ENCODE measurements around the gene TLK1. TPM values are rescaled to one million over a fixed set of nuclear protein-coding genes. Genes with fewer than 3 reads are reported as not detected.

TLK1 gene
- total RNA-seq, 2 donors from 2014 or later, result 50.5 to 95.8 TPM

DNA sequence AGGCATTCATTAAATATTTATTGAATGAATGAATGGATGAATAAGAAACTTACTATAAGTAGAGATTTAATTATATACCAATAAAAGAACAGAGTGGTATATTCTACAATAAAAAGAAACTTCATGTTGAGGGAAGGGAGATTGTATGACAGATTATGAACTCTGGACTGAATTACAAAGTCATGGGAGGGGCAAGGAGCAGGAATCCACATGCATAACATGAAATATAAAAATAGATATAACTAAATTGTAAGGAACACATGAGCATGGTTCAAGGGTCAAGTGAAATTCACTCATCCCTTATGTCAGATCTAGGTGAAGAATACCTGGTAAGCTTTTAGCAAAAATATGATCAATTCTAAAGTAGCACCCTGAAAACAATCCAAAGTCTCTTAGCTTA lies 27.1 kb upstream of the TLK1 start:
- Histone ChIP-seq H3K27ac (no peak overlapping the region), H3K27me3 (replicated peaks; ENCODE audit: insufficient read depth) (no peaks in the 10 kb centered on the region), H3K4me3 (no peak overlapping the region), H3K9me3 (no peaks in the 10 kb centered on the region), H3K4me1 (replicated peaks) (no peaks in the 10 kb centered on the region), H3K36me3 (no peaks in the 10 kb centered on the region)
- TF ChIP-seq POLR2A (IDR thresholded peaks at IDR 0.05), result no peak
- no peak for TF ChIP-seq POLR2AphosphoS5 (IDR thresholded peaks at IDR 0.05)
- TF ChIP-seq, protein P1, sequence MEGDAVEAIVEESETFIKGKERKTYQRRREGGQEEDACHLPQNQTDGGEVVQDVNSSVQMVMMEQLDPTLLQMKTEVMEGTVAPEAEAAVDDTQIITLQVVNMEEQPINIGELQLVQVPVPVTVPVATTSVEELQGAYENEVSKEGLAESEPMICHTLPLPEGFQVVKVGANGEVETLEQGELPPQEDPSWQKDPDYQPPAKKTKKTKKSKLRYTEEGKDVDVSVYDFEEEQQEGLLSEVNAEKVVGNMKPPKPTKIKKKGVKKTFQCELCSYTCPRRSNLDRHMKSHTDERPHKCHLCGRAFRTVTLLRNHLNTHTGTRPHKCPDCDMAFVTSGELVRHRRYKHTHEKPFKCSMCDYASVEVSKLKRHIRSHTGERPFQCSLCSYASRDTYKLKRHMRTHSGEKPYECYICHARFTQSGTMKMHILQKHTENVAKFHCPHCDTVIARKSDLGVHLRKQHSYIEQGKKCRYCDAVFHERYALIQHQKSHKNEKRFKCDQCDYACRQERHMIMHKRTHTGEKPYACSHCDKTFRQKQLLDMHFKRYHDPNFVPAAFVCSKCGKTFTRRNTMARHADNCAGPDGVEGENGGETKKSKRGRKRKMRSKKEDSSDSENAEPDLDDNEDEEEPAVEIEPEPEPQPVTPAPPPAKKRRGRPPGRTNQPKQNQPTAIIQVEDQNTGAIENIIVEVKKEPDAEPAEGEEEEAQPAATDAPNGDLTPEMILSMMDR (IDR thresholded peaks at IDR 0.05), result no peak
- intact Hi-C loops (cut with DNase I), result no loop called here
- no peak for DNase-seq (ENCODE audit: low spot score)

DNA sequence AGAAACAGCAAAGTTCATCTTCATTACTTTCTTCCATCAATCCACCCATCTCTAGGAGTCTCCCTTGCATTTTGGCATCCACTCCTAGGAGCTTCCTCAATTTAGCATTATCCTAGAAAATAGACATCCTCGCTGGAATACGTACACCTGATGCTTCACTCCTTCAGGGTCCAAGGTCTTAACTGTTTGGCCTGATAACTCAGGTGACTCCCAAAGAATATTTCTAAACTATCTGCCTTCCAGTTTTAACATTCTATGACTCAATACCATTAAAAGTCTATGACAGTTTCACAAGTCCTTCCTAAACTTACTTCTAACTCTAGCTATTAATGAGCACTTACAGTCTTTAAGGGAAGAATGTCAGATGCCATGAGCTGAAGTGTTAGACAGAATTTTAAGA lies 26.5 kb upstream of the TLK1 start:
- H3K4me3 ChIP-seq, result no peak overlapping the region
- no peak overlapping the region for H3K27ac ChIP-seq
- no peaks in the 10 kb centered on the region for H3K4me1 ChIP-seq (replicated peaks)
- no peaks in the 10 kb centered on the region for H3K27me3 ChIP-seq (replicated peaks; ENCODE audit: insufficient read depth)
- no peaks in the 10 kb centered on the region for H3K36me3 ChIP-seq
- H3K9me3 ChIP-seq, result no peaks in the 10 kb centered on the region
- DNase-seq (ENCODE audit: low spot score), result no peak
- 90% methylated on average over 2 of the region's 2 CpGs for WGBS
- intact Hi-C loops (cut with DNase I), result no loop called here
- TF ChIP-seq, protein P1 (IDR thresholded peaks at IDR 0.05), result no peak
- no peak for TF ChIP-seq POLR2A (IDR thresholded peaks at IDR 0.05)
- TF ChIP-seq POLR2AphosphoS5 (IDR thresholded peaks at IDR 0.05), result no peak

DNA sequence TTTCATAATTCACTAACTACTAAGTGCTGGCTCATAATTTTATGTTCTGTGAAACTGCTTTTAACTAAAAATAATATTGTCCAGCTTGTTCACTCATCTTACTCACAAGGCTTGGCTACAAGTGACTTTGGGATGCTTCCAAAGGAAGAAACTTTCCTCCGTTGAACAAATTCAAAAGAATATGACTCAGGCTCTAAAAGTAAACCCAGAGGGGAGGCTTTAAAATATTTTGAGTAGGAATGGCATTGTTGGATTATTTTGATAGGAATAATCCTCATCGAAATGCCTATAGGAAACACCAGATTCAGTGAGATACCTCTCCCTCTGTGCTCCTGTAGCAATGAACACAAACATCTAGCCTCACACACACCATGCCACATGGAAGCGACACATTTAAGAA lies 25.2 kb upstream of the TLK1 start:
- intact Hi-C loops (cut with DNase I), result no loop called here
- no peaks in the 10 kb centered on the region for H3K27me3 ChIP-seq (replicated peaks; ENCODE audit: insufficient read depth)
- no peak overlapping the region for H3K27ac ChIP-seq
- H3K36me3 ChIP-seq, result no peaks in the 10 kb centered on the region
- WGBS, result 54% methylated on average over 3 of the region's 3 CpGs
- no peak for DNase-seq (ENCODE audit: low spot score)
- no peaks in the 10 kb centered on the region for H3K9me3 ChIP-seq
- H3K4me1 ChIP-seq (replicated peaks), result no peaks in the 10 kb centered on the region
- no peak overlapping the region for H3K4me3 ChIP-seq
- no peak for TF ChIP-seq POLR2A (IDR thresholded peaks at IDR 0.05)

DNA sequence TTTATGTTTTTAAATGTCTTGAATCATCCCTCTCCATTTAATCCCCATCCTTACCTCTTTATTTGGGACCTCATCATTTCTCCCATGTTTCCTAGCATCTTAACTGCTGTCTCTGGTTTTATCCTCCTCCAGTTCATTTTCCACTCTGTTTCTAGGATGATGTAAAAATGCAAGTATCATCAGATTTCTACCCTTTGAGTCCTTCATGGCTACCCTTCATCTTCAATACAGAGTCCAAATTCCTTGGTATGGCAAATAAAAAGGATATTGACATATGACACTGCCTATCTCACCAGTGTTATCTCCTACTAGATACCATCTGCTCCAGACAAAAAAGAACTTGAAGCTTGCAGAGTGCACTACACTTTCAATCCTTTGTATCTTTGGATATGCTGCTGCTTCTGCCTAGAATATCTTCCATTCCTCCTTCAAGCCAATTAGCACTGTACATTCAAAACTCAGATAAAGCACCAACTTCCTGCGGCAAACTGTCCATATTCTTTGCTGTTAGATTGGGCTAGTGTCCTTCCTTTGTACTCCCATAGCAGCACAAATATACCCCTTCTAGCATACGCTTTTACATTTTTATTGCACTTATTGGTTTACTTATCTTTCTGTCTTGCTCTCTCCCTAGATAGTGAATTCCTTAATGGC lies 24.6 kb upstream of the TLK1 start:
- DNase-seq (ENCODE audit: low spot score), result no peak
- Histone ChIP-seq H3K4me1 (replicated peaks) (no peaks in the 10 kb centered on the region), H3K36me3 (no peaks in the 10 kb centered on the region), H3K27ac (no peak overlapping the region), H3K27me3 (replicated peaks; ENCODE audit: insufficient read depth) (no peaks in the 10 kb centered on the region), H3K9me3 (no peaks in the 10 kb centered on the region), H3K4me3 (no peak overlapping the region)
- TF ChIP-seq POLR2A (IDR thresholded peaks at IDR 0.05) (no peak), POLR2AphosphoS5 (IDR thresholded peaks at IDR 0.05) (no peak)
- TF ChIP-seq, protein P1 (IDR thresholded peaks at IDR 0.05), result no peak
- 56% methylated on average over 2 of the region's 2 CpGs for WGBS
- intact Hi-C loops (cut with DNase I), result no loop called here

DNA sequence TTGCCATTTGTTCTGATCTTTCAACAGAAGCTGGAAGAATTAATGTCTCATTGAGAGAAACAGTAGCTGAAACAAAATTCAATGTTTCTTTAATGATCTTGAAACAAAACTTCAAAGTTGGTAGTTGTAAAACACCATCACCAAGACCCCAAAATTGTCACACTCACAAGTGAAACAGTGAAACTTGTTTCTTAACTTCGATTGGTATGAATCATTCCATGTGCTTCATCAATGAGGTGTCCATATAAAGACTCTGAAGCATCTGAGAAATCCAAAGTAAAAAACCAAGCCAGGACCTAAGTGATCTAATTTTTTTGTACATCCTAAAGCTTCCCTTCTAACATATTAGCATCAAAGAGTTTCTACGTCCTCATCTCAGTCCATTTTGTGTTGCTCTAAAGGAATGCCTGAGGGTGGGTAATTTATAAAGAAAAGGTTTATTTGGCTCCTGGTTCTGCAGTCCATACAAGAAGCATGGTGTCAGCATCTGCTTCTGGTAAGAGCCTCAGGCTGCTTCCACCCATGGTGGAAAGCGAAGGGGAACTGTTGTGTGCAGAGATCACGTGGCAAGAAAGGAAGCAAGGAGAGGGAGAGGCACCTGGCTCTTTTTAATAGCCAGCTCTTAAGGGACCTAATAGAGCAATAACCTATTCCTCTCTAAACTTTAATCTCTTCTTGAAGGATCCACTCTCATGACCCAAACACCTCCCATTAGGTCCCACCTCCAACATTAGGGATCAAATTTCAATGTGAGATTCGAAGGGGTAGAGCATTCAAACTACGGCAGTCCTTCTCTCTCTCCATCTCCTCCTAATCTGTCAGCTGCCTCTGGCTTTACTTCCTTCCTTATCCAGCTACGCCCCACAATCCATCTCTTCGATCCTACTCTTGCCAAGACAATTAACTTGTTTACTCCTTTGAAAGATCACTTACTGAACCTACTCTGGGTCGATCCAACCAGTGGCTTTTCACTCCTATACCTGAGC lies 20.7 kb upstream of the TLK1 start:
- WGBS, result 45% methylated on average over 9 of the region's 9 CpGs
- TF ChIP-seq POLR2AphosphoS5 (IDR thresholded peaks at IDR 0.05) (no peak), POLR2A (IDR thresholded peaks at IDR 0.05) (no peak)
- TF ChIP-seq, protein P1 (IDR thresholded peaks at IDR 0.05), result no peak
- Histone ChIP-seq H3K36me3 (no peaks in the 10 kb centered on the region), H3K4me1 (replicated peaks) (no peaks in the 10 kb centered on the region), H3K27me3 (replicated peaks; ENCODE audit: insufficient read depth) (no peaks in the 10 kb centered on the region), H3K27ac (no peak overlapping the region), H3K4me3 (no peak overlapping the region), H3K9me3 (no peaks in the 10 kb centered on the region)
- DNase-seq (ENCODE audit: low spot score), result no peak
- intact Hi-C loops (cut with DNase I), result no loop called here
